ENCODE results near the gene UBE2O. TPM values are rescaled to one million over a fixed set of nuclear protein-coding genes. Genes with fewer than 3 reads are reported as not detected.
A peak's percentile ranks its signal among the peaks of the same experiment; 100 is the strongest.

UBE2O gene
- total RNA-seq, 2 experiments from 2014 or later, result 43.4 to 79.6 TPM

DNA sequence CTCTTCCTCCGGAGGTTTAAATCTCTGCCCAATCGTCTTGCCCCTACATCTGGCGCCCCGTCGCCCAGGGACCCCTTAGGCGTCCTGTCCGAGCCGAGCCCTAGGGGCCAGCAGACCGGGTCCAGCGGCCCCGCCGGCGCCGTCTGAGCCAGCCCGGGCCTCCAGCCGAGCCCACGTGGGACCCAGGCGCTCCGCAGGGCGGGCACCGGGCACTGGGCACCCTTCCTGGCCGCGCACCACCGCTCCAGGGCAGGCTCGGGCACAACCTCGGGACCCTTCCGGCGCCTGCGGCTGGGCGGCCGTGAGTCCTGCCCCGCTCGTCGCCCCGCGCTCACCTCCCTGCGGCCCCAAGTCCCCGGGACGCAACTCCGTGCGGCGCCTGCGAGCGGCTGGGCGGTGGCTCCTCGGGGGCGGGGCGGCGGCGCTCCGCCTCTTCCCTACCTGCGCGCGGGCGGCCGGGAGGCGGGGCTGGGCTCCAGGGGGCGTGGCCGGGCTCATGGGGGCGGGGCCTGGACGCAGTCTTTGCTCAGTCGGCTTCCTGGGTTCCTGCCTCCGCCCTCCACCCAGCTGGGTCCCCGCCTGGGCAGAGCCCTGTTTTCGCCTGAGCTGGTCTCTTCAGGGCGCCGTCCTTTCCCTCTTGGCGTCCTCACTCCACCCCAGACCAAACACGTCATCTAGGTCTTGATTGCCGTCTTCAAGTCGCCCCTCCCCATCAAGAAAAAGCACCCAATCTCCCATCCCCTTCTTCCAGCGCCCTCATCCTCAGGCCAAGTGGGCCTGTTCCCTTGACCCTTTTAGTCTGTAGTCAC lies 48.3 kb upstream of the UBE2O start, which contains the start of gene RHBDF2:
RHBDF2 (minus strand) TSS at position 406 of the 809 bp plus-strand sequence. CDS start 19,899 bp downstream, outside the sequence.
- Histone ChIP-seq H3K4me3 (ENCODE audit: low read depth, low read length, poor library complexity, severe bottlenecking) (peak within 1 kb of the TSS; percentile 96), H3K9me3 (ENCODE audit: low read length) (no peaks in the 10 kb centered on the region), H3K36me3 (ENCODE audit: insufficient read depth, low read length) (peaks cover 12% of the 10 kb centered on the region; the same call in 1 of the 2 replicates), H3K4me2 (ENCODE audit: low read length) (peak within 1 kb of the TSS; percentile 98), H3K9me2 (ENCODE audit: insufficient read depth, low read length) (no peaks in the 10 kb centered on the region), H2AFZ (ENCODE audit: low read length) (peak within 1 kb of the TSS; percentile 72; the same call in 1 of the 2 replicates), H4K20me1 (ENCODE audit: insufficient read depth, low read length) (no peaks in the 10 kb centered on the region), H3K27ac (ENCODE audit: low read depth, low read length, poor library complexity, severe bottlenecking) (peak within 1 kb of the TSS; percentile 83), H3K4me1 (ENCODE audit: insufficient read depth, low read length, poor library complexity, severe bottlenecking) (peaks cover 77% of the 10 kb centered on the region), H3K79me2 (ENCODE audit: insufficient read depth, low read depth, low read length) (peaks cover 46% of the 10 kb centered on the region)
- ChIA-PET POLR2A (interaction anchor here (0.6 to 8.2 kb wide), 11 partner anchors 8 to 148 kb away, joined by 3 to 57 read pairs (median 7); partner anchors contain the start of gene PRPSAP1), CTCF (ENCODE audit: unreplicated experiment) (interaction anchor here (0.6 to 3.1 kb wide), 5 partner anchors 8 to 84 kb away, joined by 3 to 28 read pairs (median 10); partner anchors contain the start of gene AANAT)
- intact Hi-C loops (cut with micrococcal nuclease; ENCODE audit: unreplicated experiment), result loop anchor here (1.0 kb wide), 2 partner anchors 20 to 35 kb away; no protein-coding TSS in a partner anchor
- BruUV-seq (replicated peaks), result TSS peak; percentile 41
- TF ChIP-seq, protein P1, sequence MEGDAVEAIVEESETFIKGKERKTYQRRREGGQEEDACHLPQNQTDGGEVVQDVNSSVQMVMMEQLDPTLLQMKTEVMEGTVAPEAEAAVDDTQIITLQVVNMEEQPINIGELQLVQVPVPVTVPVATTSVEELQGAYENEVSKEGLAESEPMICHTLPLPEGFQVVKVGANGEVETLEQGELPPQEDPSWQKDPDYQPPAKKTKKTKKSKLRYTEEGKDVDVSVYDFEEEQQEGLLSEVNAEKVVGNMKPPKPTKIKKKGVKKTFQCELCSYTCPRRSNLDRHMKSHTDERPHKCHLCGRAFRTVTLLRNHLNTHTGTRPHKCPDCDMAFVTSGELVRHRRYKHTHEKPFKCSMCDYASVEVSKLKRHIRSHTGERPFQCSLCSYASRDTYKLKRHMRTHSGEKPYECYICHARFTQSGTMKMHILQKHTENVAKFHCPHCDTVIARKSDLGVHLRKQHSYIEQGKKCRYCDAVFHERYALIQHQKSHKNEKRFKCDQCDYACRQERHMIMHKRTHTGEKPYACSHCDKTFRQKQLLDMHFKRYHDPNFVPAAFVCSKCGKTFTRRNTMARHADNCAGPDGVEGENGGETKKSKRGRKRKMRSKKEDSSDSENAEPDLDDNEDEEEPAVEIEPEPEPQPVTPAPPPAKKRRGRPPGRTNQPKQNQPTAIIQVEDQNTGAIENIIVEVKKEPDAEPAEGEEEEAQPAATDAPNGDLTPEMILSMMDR (conservative IDR thresholded peaks at IDR 0.05; ENCODE audit: low read length), result no peak
- TF ChIP-seq EZH2phosphoT487 (IDR thresholded peaks at IDR 0.05; ENCODE audit: borderline replicate concordance, low read depth, low read length), result no peak
- peak; percentile 94 for DNase-seq (ENCODE audit: low spot score)

DNA sequence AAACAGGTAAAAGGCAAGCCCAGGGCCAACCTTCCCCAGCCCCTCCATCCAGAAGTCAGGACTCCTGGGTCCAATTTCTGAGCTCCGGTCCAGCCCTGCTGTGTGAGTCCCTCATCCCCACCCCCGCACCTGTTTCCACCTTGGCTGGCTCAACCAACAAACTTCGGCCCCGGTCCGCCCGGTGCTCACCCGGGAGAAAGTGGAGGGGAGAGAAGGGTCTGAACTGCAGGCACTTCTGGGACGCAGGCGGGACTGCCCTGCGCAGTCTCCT lies 47.7 kb upstream of the UBE2O start:
- Histone ChIP-seq H2AFZ (ENCODE audit: low read length) (no peak overlapping the region), H3K4me3 (ENCODE audit: low read depth, low read length, poor library complexity, severe bottlenecking) (peak overlapping the region; percentile 96), H3K4me2 (ENCODE audit: low read length) (peak overlapping the region; percentile 98), H3K27ac (ENCODE audit: low read depth, low read length, poor library complexity, severe bottlenecking) (peak overlapping the region; percentile 83), H3K79me2 (ENCODE audit: insufficient read depth, low read depth, low read length) (peaks cover 49% of the 10 kb centered on the region), H3K4me1 (ENCODE audit: insufficient read depth, low read length, poor library complexity, severe bottlenecking) (peaks cover 77% of the 10 kb centered on the region), H3K9me2 (ENCODE audit: insufficient read depth, low read length) (no peaks in the 10 kb centered on the region), H4K20me1 (ENCODE audit: insufficient read depth, low read length) (no peaks in the 10 kb centered on the region), H3K9me3 (ENCODE audit: low read length) (no peaks in the 10 kb centered on the region), H3K36me3 (ENCODE audit: insufficient read depth, low read length) (peaks cover 15% of the 10 kb centered on the region; the same call in 1 of the 2 replicates)
- DNase-seq (ENCODE audit: low spot score), result peak; percentile 60
- no TSS peak for BruUV-seq (replicated peaks)
- ChIA-PET CTCF (ENCODE audit: unreplicated experiment) (interaction anchor here (0.6 to 1.2 kb wide), 2 partner anchors 93 to 625 kb away, joined by 4 to 5 read pairs; no protein-coding TSS in a partner anchor), POLR2A (interaction anchor here (0.6 to 8.2 kb wide), 4 partner anchors 8 to 72 kb away, joined by 3 to 57 read pairs (median 6); no protein-coding TSS in a partner anchor)
- TF ChIP-seq, protein P1 (conservative IDR thresholded peaks at IDR 0.05; ENCODE audit: low read length), result no peak
- TF ChIP-seq EZH2phosphoT487 (IDR thresholded peaks at IDR 0.05; ENCODE audit: borderline replicate concordance, low read depth, low read length), result no peak
- intact Hi-C loops (cut with micrococcal nuclease; ENCODE audit: unreplicated experiment), result loop anchor here (1.0 kb wide), 2 partner anchors 19 to 34 kb away; no protein-coding TSS in a partner anchor
